GM10266 (cell line): ENCODE measurements around the gene POTEB.
"Not testable (repeated sequence)": the region's sequence is repeated elsewhere in the genome, so short reads cannot be mapped to it uniquely, and the experiment has no call there.

Source experiments
- DNase-seq: peaks from one replicate; pipeline ENCODE4 v3.0.0; 2012; ENCODE audit errors: extremely low spot score

POTEB gene

GRCh38 chr15:21877635-21878034 is at the start of gene POTEB:
TSS of gene POTEB (minus strand) at chr15:21877735. CDS start at chr15:21877246, 489 bp downstream.
- not testable (repeated sequence) for DNase-seq

- not testable (repeated sequence) for DNase-seq
Observed at GRCh38 chr15:21890955-21891354, 13.4 kb upstream of the POTEB start.

GRCh38 chr15:21889542-21889941 is 12.0 kb upstream of the POTEB start:
- DNase-seq: not testable (repeated sequence)

- DNase-seq: not testable (repeated sequence)
Observed at GRCh38 chr15:21838831-21839230, 38.7 kb downstream of the POTEB start.
